Umbilical cord (tissue), 2 donors: ENCODE results near the gene MGAT2. TPM values are rescaled to one million over a fixed set of nuclear protein-coding genes. Genes with fewer than 3 reads are reported as not detected.
"Not testable (repeated sequence)": the region's sequence is repeated elsewhere in the genome, so short reads cannot be mapped to it uniquely, and the experiment has no call there.

Source experiments
- DNase-seq: peaks from one replicate; pipeline ENCODE4 v3.0.0-alpha.2; 2015; ENCODE audit warnings: low spot score
- total RNA-seq: library from RNA; depleted of rRNA; stranded (reverse); fragments of >200 nt; gene quantifications from one replicate; pipeline ENCODE4 v1.2.3, GENCODE V29; 2014; ENCODE audit warnings: low replicate concordance; ENCODE audit not compliant: insufficient read depth

The MGAT2 gene
- total RNA-seq, 1 donor from 2014 or later: 37.6 TPM

- no peak for DNase-seq
Observed at GRCh38 chr14:49653508-49653907, 32.9 kb downstream of the MGAT2 start.

GRCh38 chr14:49654511-49654910, 33.9 kb downstream of the MGAT2 start:
- DNase-seq: no peak

GRCh38 chr14:49657500-49657899, 36.9 kb downstream of the MGAT2 start:
- not testable (repeated sequence) for DNase-seq

- no peak for DNase-seq
Observed at GRCh38 chr14:49659526-49660455, 39.2 kb downstream of the MGAT2 start.

GRCh38 chr14:49670475-49670874, 49.9 kb downstream of the MGAT2 start:
- DNase-seq: no peak

Other genes with a start within 250 kb of the MGAT2 start
- gene RPS29, start 34.4 kb upstream of the MGAT2 start, total RNA-seq: 4,421 TPM
- 29.4 TPM for gene LRR1, start 21.9 kb upstream of the MGAT2 start, total RNA-seq
- gene RPL36AL, start 173 bp upstream of the MGAT2 start, total RNA-seq: 183 TPM
- gene DNAAF2, start 14.4 kb downstream of the MGAT2 start, total RNA-seq: 13.7 TPM
- 43.1 TPM for gene POLE2, start 67.4 kb downstream of the MGAT2 start, total RNA-seq
- gene KLHDC1, start 72.3 kb downstream of the MGAT2 start, total RNA-seq: 36.8 TPM
- gene KLHDC2, start 147.4 kb downstream of the MGAT2 start, total RNA-seq: 53.2 TPM
- gene NEMF, start 232.0 kb downstream of the MGAT2 start, total RNA-seq: 102 TPM